Measurements from ENCODE around the gene TEP1.
"Not testable (repeated sequence)": the region's sequence is repeated elsewhere in the genome, so short reads cannot be mapped to it uniquely, and the experiment has no call there.

The TEP1 gene

GRCh38 chr14:20412876-20413743, at the start of gene TEP1:
Gene TEP1 (minus strand): TSS chr14:20413501. CDS start chr14:20408439, 5,062 bp downstream.
- peak; percentile 88 for DNase-seq

GRCh38 chr14:20461225-20462141, 48.2 kb upstream of the TEP1 start, which contains the start of gene PIP4P1:
Gene PIP4P1 (minus strand): TSS chr14:20461434. CDS start chr14:20461325, 109 bp downstream.
- DNase-seq: peak; percentile 98

GRCh38 chr14:20460458-20461224, 47.3 kb upstream of the TEP1 start:
- DNase-seq: peak; percentile 61

- no peak for DNase-seq
Measured at GRCh38 chr14:20458031-20458789, 44.9 kb upstream of the TEP1 start.

GRCh38 chr14:20456971-20457370, 43.7 kb upstream of the TEP1 start:
- DNase-seq: no peak

- no peak for DNase-seq
Measured at GRCh38 chr14:20455355-20456300, 42.3 kb upstream of the TEP1 start.

- peak; percentile 96 for DNase-seq
Measured at GRCh38 chr14:20454516-20455354, 41.4 kb upstream of the TEP1 start, which contains the start of the genes APEX1 and OSGEP. Gene APEX1 (plus strand): TSS chr14:20455226. CDS start chr14:20455646, 420 bp downstream. Gene OSGEP (minus strand): TSS chr14:20454812. CDS start chr14:20454683, 129 bp downstream.

GRCh38 chr14:20452831-20453230, 39.5 kb upstream of the TEP1 start:
- not testable (repeated sequence) for DNase-seq

- no peak for DNase-seq
Measured at GRCh38 chr14:20446889-20447288, 33.6 kb upstream of the TEP1 start.

GRCh38 chr14:20443650-20444049, 30.3 kb upstream of the TEP1 start:
- DNase-seq: not testable (repeated sequence)

- no peak for DNase-seq
Measured at GRCh38 chr14:20441461-20441860, 28.2 kb upstream of the TEP1 start.

GRCh38 chr14:20440882-20441281, 27.6 kb upstream of the TEP1 start:
- DNase-seq: peak; percentile 60

GRCh38 chr14:20440465-20440864, 27.2 kb upstream of the TEP1 start:
- no peak for DNase-seq

- no peak for DNase-seq
Measured at GRCh38 chr14:20438664-20439063, 25.4 kb upstream of the TEP1 start.

GRCh38 chr14:20436363-20436755, 23.1 kb upstream of the TEP1 start:
- no peak for DNase-seq

GRCh38 chr14:20435582-20436362, 22.5 kb upstream of the TEP1 start, which contains the start of gene KLHL33:
Gene KLHL33 (minus strand): TSS chr14:20436166. CDS start chr14:20435811, 355 bp downstream.
- no peak for DNase-seq

GRCh38 chr14:20434701-20435581, 21.6 kb upstream of the TEP1 start:
- no peak for DNase-seq
